ENCODE results near the gene SYNPR.

SYNPR gene

GRCh38 chr3:63308072-63308471 is 30.0 kb downstream of the SYNPR start:
- no peak for DNase-seq

- DNase-seq: no peak
Measured at GRCh38 chr3:63309768-63310167, 31.7 kb downstream of the SYNPR start.

- no peak for DNase-seq
Measured at GRCh38 chr3:63323766-63324165, 45.7 kb downstream of the SYNPR start.

GRCh38 chr3:63324621-63325020 is 46.5 kb downstream of the SYNPR start:
- no peak for DNase-seq

- no peak for DNase-seq
Measured at GRCh38 chr3:63325386-63325785, 47.3 kb downstream of the SYNPR start.

- DNase-seq: no peak
Measured at GRCh38 chr3:63328365-63328764, 50.3 kb downstream of the SYNPR start.

- no peak for DNase-seq
Measured at GRCh38 chr3:63331520-63331919, 53.4 kb downstream of the SYNPR start.

- DNase-seq: no peak
Measured at GRCh38 chr3:63333815-63334214, 55.7 kb downstream of the SYNPR start.

GRCh38 chr3:63338351-63338750 is 60.2 kb downstream of the SYNPR start:
- DNase-seq: no peak

- DNase-seq: peak; percentile 83
Measured at GRCh38 chr3:63343674-63344073, 65.6 kb downstream of the SYNPR start.

- DNase-seq: no peak
Measured at GRCh38 chr3:63344661-63345060, 66.6 kb downstream of the SYNPR start.

GRCh38 chr3:63349583-63350573 is 71.8 kb downstream of the SYNPR start:
- DNase-seq: peak; percentile 60

- peak; percentile 7 for DNase-seq
Measured at GRCh38 chr3:63351159-63352007, 73.3 kb downstream of the SYNPR start.

GRCh38 chr3:63352008-63352279 is 73.8 kb downstream of the SYNPR start:
- DNase-seq: no peak

GRCh38 chr3:63353383-63353782 is 75.3 kb downstream of the SYNPR start:
- DNase-seq: no peak

- no peak for DNase-seq
Measured at GRCh38 chr3:63354160-63354559, 76.1 kb downstream of the SYNPR start.

- no peak for DNase-seq
Measured at GRCh38 chr3:63355809-63356208, 77.7 kb downstream of the SYNPR start.

GRCh38 chr3:63364495-63364894 is 86.4 kb downstream of the SYNPR start:
- DNase-seq: no peak

- DNase-seq: no peak
Measured at GRCh38 chr3:63364910-63365309, 86.8 kb downstream of the SYNPR start.

GRCh38 chr3:63365671-63366070 is 87.6 kb downstream of the SYNPR start:
- no peak for DNase-seq

GRCh38 chr3:63370094-63370493 is 92.0 kb downstream of the SYNPR start:
- DNase-seq: no peak

GRCh38 chr3:63383040-63383439 is 104.9 kb downstream of the SYNPR start:
- DNase-seq: no peak

- DNase-seq: no peak
Measured at GRCh38 chr3:63384382-63384781, 106.3 kb downstream of the SYNPR start.

- DNase-seq: no peak
Measured at GRCh38 chr3:63385629-63386028, 107.5 kb downstream of the SYNPR start.
